Stimulated activated CD8-positive, alpha-beta memory T cell treated with anti-CD3 and anti-CD28 coated beads, Interleukin-7, amount 100 ng/mL, for 4 hours (primary cell): ENCODE measurements around the gene VARS2.
A peak's percentile ranks its signal among the peaks of the same experiment; 100 is the strongest.

Experiments
- DNase-seq, 2 donors: peaks; one replicate each; pipeline ENCODE4 v3.0.0-alpha.2; 2020; ENCODE audit warnings: low read depth in 2 of 2

Gene VARS2

DNA sequence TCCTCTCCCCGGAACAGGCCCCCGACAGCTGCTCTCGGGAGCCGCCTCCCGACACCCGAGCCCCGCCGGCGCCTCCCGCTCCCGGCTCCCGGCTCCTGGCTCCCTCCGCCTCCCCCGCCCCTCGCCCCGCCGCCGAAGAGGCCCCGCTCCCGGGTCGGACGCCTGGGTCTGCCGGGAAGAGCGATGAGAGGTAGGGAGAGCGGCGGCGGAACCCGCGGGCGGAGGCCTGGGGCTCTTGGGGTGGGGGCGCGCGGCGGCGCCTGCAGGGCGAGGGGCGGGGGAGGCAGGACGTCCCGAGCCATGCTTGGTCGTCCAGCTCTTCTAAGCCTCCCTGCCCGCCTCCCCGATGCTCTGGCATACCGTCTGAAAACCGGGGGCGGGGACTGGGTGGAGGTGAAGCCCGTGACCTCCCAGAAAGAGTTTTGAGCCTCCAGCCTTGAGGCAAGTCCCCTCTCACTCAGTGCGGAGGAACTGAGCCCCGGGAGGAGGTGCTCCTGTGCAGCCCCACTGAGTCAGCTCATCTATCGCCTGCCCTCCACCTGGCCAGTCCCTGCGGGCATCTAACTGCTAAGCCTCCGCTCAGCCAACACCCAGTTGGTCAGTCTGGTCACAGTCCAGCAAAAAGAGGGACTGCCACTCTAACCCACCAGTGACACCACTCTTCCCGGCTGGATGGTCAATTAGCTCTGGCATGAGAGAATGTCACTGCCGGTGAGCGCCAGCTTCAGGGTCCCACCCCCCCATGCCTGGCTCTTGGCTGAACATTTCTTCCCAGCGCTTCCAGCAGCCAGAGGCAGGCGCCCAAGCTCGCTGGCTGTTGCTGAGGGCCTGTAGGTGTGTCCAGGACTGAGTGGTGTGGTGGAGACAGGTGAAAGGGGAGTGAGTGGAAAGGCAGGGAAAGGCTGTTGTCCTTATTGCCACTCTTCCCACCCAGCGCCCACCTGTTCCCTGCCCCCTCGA lies 29.2 kb upstream of the VARS2 start:
- peak in 1 of 2 donors; percentile 32 for DNase-seq

DNA sequence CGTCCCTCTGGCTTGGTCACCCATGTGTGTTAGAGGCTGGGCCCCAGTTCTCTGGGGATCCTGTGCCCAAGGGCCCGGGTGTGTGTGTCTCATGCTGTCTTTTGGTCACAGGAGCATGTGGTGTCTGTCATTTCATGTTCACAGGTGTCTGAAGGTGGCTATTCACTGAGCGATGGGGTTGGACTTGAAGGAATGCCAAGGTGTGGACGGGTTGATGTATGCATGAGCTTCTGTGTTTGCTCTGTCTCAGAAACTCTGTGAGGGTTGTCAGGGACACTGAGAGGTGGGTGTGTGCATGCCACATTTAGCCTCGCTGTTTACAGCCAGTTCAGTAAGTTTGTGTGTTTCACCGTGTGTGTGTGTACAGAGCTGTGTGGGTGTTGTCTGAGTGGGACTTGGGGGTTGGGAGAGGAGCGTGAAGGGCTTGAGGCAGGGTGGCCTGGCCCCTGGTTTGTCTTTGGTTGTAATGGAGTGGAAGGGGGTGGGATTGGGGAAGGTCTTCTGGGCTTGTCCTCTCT lies 28.5 kb upstream of the VARS2 start:
- DNase-seq: no peak

DNA sequence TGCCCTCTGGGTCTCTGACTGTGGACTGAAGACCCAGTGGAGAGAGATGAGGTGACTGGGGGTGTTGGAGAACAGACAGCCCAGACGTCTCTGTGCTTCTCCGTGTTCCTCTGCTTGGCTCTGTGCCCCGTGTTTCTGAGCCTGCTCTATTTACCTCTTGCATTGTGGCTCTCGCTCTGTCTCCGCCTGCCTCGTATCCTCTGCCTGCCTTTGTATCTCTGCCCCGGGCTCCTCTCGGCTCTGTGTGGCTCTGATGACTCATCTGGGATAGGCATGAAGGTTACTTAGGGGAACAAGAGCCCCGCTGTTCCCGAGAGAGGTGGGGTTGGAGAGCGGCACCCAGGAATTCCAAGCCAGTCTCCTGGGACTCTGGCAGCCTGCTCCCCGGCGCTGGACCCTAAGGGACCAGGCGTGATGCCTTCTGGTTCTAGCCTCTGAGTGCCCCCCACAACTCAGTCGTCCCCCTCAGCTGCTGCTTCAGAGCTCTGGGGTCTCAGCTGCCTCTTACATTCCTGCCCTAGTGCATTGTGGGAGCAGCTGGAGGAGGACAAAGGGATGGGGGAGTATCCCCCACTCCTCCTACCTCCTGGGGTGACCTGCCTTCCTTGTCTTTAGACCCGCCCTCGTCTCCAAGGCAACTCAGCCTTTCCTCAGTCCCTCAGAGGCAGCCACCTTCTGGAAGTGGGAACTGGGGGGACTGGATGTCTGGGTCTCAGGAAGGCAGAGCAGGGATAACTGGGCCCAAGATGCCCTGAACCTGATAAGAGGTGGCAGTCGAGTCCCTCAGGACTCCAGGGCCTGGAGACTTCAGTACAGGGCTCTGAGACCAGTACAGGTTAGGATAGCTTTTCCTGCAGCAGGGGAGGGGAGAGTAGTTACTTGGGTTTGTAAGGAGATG lies 27.8 kb upstream of the VARS2 start:
- no peak for DNase-seq

DNA sequence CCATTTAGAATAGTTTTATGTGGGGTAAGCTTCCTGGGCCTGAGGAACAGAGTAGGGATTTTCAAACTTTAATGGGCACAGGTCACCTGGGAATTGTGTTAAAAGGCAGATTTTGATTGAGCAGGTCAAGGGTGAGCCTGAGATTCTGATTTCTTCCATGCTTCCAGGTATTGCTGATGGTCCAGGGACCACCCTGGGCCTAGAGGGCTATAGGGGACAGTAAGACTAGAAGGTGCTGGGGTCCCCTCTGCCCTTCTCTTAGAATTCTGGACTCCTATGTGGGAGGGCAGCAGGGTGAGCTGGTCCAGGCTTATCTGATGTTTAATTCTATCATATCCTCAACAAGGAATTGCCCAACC lies 27.2 kb upstream of the VARS2 start:
- no peak for DNase-seq

DNA sequence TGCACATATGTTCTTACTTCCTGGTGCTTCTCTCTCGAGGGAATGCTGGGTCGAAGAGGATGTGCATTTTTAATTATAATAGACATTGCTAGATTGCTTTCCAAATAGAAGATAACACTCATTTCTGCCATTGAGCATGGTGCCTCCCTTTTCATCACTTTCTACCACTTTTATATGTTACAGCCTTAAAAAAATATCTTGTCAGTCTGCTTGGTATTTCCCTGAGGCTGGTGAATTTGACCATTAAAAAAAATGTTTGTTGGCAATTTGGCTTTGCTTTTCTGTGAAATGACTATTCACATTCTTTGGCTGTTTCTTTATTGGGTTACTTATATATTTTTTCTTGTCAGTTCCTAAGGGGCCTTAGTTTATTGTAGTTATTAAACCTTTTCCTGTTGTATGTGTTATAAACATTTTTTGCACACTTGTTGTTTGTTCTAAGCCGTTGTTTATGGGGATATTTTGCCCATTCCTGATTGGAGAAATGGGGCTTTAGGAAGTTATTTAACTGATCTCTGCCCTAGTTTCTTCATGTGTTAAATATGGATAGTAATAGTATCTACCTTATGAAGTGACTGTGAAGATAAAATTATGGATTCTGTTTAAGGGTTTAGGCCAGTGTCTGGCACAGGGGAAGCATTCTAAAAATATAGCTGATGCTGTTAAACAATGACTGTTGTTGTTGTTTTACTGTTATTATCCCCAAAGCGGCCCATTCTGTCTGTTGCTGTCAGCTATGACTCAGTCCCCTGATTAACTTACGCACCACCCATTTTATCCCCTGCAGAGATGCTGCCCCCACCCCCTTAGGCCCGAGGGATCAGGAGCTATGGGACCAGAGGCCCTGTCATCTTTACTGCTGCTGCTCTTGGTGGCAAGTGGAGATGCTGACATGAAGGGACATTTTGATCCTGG lies 25.9 kb upstream of the VARS2 start:
- no peak for DNase-seq

DNA sequence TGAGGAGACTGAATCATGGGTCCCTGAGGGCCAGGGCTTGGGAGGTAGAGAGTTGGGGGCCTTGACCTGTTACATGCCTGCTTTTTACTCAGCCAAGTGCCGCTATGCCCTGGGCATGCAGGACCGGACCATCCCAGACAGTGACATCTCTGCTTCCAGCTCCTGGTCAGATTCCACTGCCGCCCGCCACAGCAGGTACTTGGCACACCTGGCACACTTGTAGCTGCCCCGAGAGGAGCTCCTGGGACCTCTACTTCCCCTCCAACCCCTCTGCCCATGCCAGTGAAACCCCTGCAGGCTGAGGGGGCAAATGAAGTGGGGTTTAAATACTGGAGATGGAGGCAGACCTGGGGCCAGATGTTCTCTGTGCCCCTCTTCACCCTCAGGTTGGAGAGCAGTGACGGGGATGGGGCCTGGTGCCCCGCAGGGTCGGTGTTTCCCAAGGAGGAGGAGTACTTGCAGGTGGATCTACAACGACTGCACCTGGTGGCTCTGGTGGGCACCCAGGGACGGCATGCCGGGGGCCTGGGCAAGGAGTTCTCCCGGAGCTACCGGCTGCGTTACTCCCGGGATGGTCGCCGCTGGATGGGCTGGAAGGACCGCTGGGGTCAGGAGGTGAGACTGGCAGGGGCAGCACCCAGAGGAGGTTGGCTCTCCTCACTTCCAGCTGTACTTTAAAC lies 25.1 kb upstream of the VARS2 start:
- DNase-seq: no peak

DNA sequence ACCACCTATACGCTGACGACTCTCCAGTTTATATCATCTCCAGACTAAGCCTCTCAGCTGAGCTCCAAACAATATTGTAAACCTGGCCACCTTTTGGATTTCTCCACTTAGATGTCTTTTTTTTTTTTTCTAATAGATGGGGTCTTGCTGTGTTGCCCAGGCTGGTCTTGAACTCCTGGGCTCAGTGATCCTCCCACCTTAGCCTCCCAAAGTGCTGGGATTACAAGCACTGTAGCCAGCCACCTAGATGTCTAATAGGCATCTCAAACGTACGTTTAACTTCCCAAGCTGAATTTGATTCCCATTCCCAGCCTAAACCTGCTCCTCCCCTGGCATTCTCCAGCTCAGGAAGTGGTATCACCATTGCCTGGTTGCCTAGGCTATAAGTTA lies 24.5 kb upstream of the VARS2 start:
- DNase-seq: no peak

DNA sequence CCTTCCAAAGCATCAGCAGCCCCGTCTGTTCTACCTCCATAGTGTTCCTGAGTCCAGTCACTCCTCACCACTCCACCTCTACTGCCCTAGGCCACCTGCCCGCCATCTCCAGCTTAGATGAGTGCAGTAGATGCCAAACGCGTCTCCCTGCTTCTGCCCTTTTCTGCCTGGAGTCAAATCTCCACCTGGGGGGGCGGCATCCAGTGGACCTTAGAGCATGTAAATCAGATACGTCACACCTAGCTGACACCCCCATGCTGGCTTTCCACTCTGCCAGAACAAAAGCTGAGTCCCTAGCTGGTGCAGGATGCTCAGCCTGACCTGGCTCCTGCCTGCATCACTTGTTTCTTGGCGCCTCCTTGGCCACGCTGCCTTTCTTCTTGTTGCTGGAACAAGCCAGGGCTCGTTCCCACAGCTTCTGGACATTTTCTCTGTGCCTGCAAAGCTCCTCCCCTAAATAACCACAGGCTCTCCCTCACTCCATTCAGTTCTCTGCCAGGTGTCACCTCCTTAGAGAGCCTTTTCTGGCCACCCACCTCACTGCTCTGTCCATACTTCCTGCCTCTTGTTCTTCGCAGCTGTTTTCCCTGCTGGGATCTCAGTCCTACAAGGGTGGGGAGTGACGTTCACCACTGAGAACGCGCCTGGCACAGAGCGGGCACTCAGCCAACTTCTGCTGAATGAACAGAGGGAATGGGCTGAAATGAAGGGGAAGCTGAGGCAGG lies 24.0 kb upstream of the VARS2 start:
- DNase-seq: no peak

DNA sequence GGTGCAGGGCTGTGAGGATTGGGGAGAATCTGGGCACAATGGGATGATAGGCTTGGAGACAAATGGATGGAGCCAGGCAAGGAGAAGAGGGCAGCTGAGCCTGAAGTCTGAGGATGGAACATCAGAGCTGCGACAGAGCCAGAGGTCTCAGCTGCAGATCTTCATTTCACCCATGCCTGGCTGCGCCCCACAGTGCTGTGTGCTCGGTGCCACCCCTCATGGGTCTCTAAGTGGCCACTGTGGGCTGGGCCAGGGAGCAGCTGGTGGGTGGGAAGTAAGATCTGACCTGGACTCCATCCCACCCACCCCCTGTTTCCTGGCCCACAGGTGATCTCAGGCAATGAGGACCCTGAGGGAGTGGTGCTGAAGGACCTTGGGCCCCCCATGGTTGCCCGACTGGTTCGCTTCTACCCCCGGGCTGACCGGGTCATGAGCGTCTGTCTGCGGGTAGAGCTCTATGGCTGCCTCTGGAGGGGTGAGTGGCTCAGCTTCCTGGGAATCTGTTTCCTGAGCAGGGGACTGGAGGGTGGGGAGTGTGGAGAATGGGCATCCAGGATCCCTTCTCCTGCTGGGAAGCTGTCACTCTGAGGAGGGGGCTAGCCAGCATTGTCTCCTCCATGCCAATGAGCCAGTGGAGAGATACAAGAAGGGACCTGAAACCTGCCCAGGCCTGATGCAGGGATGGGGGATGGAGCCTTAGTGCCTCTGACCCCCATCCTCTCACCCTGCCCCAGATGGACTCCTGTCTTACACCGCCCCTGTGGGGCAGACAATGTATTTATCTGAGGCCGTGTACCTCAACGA lies 23.2 kb upstream of the VARS2 start:
- DNase-seq: no peak

DNA sequence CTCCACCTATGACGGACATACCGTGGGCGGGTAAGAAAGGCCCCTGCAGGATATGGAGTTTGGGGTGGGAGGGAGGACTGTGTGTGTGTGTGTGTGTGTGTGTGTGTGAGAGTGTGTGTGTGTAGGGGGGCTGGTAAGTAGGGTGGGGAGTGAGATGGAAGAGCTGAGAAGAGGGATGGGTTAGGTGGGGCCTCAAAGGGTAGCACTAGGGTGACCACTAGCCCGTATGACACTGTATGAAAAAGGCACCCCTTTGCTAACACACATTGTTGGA lies 22.7 kb upstream of the VARS2 start:
- DNase-seq: no peak

DNA sequence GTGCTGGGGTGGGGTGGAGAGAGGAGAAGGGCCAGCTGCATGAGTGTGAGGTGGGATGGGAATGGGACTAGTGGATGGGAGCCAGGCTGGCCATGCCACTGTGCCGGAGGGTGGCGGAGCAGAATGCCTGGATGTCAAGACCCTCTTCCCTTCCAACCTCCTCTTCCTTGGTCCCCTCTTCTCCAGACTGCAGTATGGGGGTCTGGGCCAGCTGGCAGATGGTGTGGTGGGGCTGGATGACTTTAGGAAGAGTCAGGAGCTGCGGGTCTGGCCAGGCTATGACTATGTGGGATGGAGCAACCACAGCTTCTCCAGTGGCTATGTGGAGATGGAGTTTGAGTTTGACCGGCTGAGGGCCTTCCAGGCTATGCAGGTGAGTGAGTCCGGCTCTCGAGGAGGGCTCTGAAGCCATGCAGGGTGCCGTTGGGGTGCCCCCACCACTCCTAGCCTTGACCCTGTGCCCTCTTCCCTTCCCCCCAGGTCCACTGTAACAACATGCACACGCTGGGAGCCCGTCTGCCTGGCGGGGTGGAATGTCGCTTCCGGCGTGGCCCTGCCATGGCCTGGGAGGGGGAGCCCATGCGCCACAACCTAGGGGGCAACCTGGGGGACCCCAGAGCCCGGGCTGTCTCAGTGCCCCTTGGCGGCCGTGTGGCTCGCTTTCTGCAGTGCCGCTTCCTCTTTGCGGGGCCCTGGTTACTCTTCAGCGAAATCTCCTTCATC lies 22.1 kb upstream of the VARS2 start:
- DNase-seq: no peak

DNA sequence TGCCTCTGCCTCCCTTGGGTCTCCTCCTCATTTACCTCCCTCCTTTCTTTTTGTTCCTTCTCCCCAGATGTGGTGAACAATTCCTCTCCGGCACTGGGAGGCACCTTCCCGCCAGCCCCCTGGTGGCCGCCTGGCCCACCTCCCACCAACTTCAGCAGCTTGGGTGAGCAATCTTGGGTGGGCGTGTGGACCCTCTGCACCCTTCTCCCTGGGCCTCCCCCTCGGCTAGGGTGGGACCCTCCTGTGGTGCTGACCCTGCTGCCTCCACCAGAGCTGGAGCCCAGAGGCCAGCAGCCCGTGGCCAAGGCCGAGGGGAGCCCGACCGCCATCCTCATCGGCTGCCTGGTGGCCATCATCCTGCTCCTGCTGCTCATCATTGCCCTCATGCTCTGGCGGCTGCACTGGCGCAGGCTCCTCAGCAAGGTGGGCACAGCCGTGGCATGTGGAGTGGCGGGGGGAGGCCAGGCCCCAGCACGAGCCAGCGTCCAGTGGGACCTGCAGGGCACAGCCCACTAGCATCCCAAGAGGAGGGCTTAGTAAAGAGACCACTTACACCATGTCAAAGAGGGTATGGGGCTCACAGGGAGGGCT lies 20.9 kb upstream of the VARS2 start:
- no peak for DNase-seq

DNA sequence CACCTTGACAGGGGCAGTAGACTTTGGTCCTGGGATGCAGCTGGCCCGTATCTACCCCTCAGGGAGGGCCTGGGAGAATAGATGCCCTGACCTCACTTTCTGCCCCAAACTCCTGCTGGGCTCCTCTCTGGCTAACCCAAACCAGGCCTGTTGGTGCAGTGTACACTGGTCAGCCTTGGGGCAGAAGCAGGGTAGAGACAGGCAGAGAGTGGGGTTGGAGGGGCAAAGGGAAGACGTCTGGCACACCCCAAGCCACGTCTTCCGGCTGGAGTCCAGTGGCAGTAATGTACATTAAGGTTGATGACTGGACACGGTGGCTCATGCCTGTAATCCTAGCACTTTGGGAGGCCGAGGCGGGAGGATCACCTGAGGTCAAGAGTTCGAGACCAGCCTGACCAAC lies 20.4 kb upstream of the VARS2 start:
- DNase-seq: no peak

DNA sequence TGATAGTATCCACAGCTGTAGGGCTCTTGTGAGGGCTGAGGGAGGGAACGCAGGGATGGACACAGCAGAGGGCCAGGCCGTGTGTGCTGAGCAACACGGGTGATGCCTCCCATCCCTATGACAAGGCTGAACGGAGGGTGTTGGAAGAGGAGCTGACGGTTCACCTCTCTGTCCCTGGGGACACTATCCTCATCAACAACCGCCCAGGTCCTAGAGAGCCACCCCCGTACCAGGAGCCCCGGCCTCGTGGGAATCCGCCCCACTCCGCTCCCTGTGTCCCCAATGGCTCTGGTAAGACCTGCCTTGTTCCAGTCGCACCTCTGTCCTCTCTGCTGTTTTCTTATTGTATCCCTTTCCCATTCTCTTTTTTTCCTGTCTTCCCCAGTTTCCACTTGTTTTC lies 19.7 kb upstream of the VARS2 start:
- DNase-seq: no peak

DNA sequence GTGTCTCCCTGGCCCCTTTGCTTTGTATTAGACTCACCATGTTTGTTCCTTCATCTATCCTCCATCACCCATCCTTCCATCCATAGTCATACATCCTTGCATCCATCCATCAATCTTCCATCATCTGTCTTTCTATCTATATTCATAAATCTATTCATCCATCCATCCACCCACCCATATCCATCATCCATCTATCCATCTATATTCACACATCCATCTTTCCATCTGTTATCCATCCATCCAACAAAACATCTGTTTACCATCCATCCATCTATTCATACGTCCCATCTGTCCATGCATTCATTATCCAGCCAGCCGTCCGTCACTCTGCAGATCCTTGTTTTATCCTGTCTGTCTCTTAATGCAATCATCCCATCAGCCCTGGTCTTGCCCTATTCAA lies 19.1 kb upstream of the VARS2 start:
- DNase-seq: no peak

DNA sequence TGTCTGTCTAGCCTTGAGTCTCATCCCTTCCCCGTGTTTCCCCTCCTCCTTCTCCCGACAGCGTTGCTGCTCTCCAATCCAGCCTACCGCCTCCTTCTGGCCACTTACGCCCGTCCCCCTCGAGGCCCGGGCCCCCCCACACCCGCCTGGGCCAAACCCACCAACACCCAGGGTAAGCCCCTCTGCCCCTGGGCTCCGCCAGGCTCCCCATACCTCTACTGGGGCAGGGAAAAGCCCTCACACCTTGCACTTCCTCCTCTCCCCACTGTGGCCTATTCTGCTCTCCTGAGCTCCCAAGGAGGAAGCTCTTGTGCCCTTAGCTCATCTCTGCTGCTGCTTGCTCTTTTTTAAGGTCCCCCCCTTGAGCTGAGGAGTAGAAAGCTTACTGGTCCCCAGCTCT lies 18.7 kb upstream of the VARS2 start:
- no peak for DNase-seq

DNA sequence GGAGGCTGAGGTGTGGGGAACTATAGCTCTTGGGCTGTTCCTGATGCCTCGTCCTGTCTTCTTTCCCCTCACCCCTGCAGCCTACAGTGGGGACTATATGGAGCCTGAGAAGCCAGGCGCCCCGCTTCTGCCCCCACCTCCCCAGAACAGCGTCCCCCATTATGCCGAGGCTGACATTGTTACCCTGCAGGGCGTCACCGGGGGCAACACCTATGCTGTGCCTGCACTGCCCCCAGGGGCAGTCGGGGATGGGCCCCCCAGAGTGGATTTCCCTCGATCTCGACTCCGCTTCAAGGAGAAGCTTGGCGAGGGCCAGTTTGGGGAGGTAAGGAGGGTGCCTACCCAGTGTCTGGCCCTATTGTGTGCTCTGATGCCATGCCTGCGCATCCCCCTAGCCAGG lies 17.5 kb upstream of the VARS2 start:
- DNase-seq: no peak

DNA sequence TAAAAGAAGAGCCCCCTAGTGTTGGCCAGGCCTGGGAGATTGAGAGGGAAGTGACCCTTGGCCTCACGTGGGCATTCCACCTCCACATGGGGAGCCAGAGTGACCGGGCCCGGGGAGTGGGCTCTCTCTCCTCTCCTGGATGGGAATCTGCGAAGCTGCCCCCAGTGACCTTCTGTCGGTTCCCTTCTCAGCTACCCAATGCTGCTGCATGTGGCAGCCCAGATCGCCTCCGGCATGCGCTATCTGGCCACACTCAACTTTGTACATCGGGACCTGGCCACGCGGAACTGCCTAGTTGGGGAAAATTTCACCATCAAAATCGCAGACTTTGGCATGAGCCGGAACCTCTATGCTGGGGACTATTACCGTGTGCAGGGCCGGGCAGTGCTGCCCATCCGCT lies 16.2 kb upstream of the VARS2 start:
- no peak for DNase-seq
